MM.1S (cell line): ENCODE measurements around the gene ERMAP.

Source experiments
- DNase-seq: peaks from one replicate; pipeline ENCODE4 v3.0.0-alpha.2; 2015
- H2AFZ ChIP-seq: fragments of 300-600 bp; sonication (generic); 2 replicates; pipeline ENCODE4 v1.6.0; 2016; ENCODE audit warnings: antibody characterized with exemption, low read length
- H3F3A ChIP-seq: fragments of 300-600 bp; sonication (generic); 2 replicates; pipeline ENCODE4 v1.6.1; 2016; ENCODE audit warnings: mild to moderate bottlenecking, antibody characterized with exemption, low read length, moderate library complexity, mixed read lengths; ENCODE audit not compliant: insufficient read depth
- H3K27ac ChIP-seq: fragments of 300-600 bp; sonication (generic); 2 replicates; pipeline ENCODE4 v1.5.1; 2016; ENCODE audit warnings: mild to moderate bottlenecking, low read length
- H3K27me3 ChIP-seq: fragments of 300-600 bp; sonication (generic); replicated peaks from 2 replicates; pipeline ENCODE4 v1.6.0; 2016; ENCODE audit warnings: low read length; ENCODE audit not compliant: insufficient read depth
- H3K36me3 ChIP-seq: fragments of 300-600 bp; sonication (generic); replicated peaks from 2 replicates; pipeline ENCODE4 v1.6.1; 2016; ENCODE audit warnings: mild to moderate bottlenecking, low read length, mixed read lengths; ENCODE audit not compliant: insufficient read depth
- H3K4me1 ChIP-seq: fragments of 300-600 bp; sonication (generic); 2 replicates; pipeline ENCODE4 v1.6.1; 2016; ENCODE audit warnings: low read length, mixed read lengths
- H3K4me2 ChIP-seq: fragments of 300-600 bp; sonication (generic); 2 replicates; pipeline ENCODE4 v1.6.0; 2016; ENCODE audit warnings: low read depth, low read length
- H3K4me3 ChIP-seq: fragments of 300-600 bp; sonication (generic); 2 replicates; pipeline ENCODE4 v1.5.1; 2016; ENCODE audit warnings: low read length, mixed read lengths
- H3K79me2 ChIP-seq: fragments of 300-600 bp; sonication (generic); 2 replicates; pipeline ENCODE4 v1.6.1; 2016; ENCODE audit warnings: mixed run types, low read length, mixed read lengths
- H3K9ac ChIP-seq: fragments of 300-600 bp; sonication (generic); 2 replicates; pipeline ENCODE4 v1.6.1; 2016; ENCODE audit warnings: low read length, mixed read lengths
- H3K9me2 ChIP-seq: fragments of 300-600 bp; sonication (generic); replicated peaks from 2 replicates; pipeline ENCODE4 v1.6.1; 2016; ENCODE audit warnings: mild to moderate bottlenecking, low read length, mixed read lengths; ENCODE audit not compliant: insufficient read depth
- H3K9me3 ChIP-seq: fragments of 300-600 bp; sonication (generic); replicated peaks from 2 replicates; pipeline ENCODE4 v1.6.1; 2016; ENCODE audit warnings: mild to moderate bottlenecking, low read length, mixed read lengths; ENCODE audit not compliant: insufficient read depth
- H4K20me1 ChIP-seq: fragments of 300-600 bp; sonication (generic); 2 replicates; pipeline ENCODE4 v1.6.1; 2016; ENCODE audit warnings: mild to moderate bottlenecking, low read length, moderate library complexity, mixed read lengths; ENCODE audit not compliant: insufficient read depth
- CTCF ChIP-seq: fragments of 300-600 bp; sonication (generic); IDR thresholded peaks from 2 replicates; pipeline ENCODE4 v1.5.1; 2016; ENCODE audit warnings: antibody characterized with exemption, low read length, mixed read lengths
- EZH2 ChIP-seq: fragments of 300-600 bp; sonication (generic); optimal IDR thresholded peaks from 2 replicates; pipeline ENCODE3; 2017; ENCODE audit warnings: low read depth, mild to moderate bottlenecking, antibody characterized with exemption, low read length, mixed read lengths
- EZH2phosphoT487 ChIP-seq: fragments of 300-600 bp; sonication (generic); IDR thresholded peaks from 2 replicates; pipeline ENCODE4 v1.6.1; 2018; ENCODE audit warnings: antibody characterized with exemption, low read length

The ERMAP gene

GRCh38 chr1:42845193-42845592 lies 28.3 kb downstream of the ERMAP start:
- no peak overlapping the region for H3K4me3 ChIP-seq
- no peak overlapping the region for H3K4me2 ChIP-seq

GRCh38 chr1:42845866-42846256 lies 28.9 kb downstream of the ERMAP start:
- Histone ChIP-seq H3K36me3 (no peaks in the 10 kb centered on the region), H3F3A (no peaks in the 10 kb centered on the region), H4K20me1 (no peaks in the 10 kb centered on the region), H3K27ac (no peak overlapping the region), H3K9me2 (no peaks in the 10 kb centered on the region), H3K4me1 (peaks cover 15% of the 10 kb centered on the region; the same call in 1 of the 2 replicates), H3K27me3 (no peaks in the 10 kb centered on the region), H3K9me3 (no peaks in the 10 kb centered on the region), H3K4me2 (peak overlapping the region; percentile 90), H3K4me3 (peak overlapping the region; percentile 99), H3K9ac (peak overlapping the region; percentile 11; the same call in 1 of the 2 replicates), H3K79me2 (peaks cover 17% of the 10 kb centered on the region), H2AFZ (peak overlapping the region; percentile 92)
- TF ChIP-seq CTCF (no peak), EZH2 (no peak), EZH2phosphoT487 (no peak)
- no peak for DNase-seq

More at GRCh38 chr1:42845193-42845592, 28.3 kb downstream of the ERMAP start:
- H3K79me2 ChIP-seq: peaks cover 17% of the 10 kb centered on the region
- no peaks in the 10 kb centered on the region for H3F3A ChIP-seq
- no peak overlapping the region for H3K27ac ChIP-seq
- H3K9ac ChIP-seq: no peak overlapping the region
- H3K27me3 ChIP-seq: no peaks in the 10 kb centered on the region
- H4K20me1 ChIP-seq: no peaks in the 10 kb centered on the region
- TF ChIP-seq EZH2phosphoT487: no peak
- TF ChIP-seq EZH2: no peak
- TF ChIP-seq CTCF: no peak
- no peaks in the 10 kb centered on the region for H3K9me2 ChIP-seq
- H2AFZ ChIP-seq: no peak overlapping the region
- peaks cover 15% of the 10 kb centered on the region; the same call in 1 of the 2 replicates for H3K4me1 ChIP-seq
- no peaks in the 10 kb centered on the region for H3K9me3 ChIP-seq
- H3K36me3 ChIP-seq: no peaks in the 10 kb centered on the region
- no peak for DNase-seq

GRCh38 chr1:42846257-42847110 lies 29.6 kb downstream of the ERMAP start, which contains the start of gene ZNF691:
ZNF691 (plus strand) TSS chr1:42846613; CDS start chr1:42849659, 3,046 bp downstream.
- Histone ChIP-seq H3K9ac (peak within 1 kb of the TSS; percentile 88), H2AFZ (peak within 1 kb of the TSS; percentile 95), H3K9me3 (no peaks in the 10 kb centered on the region), H3K9me2 (no peaks in the 10 kb centered on the region), H4K20me1 (no peaks in the 10 kb centered on the region), H3K4me3 (peak within 1 kb of the TSS; percentile 99), H3K36me3 (no peaks in the 10 kb centered on the region), H3K27ac (no peak within 1 kb of the TSS), H3F3A (no peaks in the 10 kb centered on the region), H3K4me2 (peak within 1 kb of the TSS; percentile 90), H3K27me3 (no peaks in the 10 kb centered on the region), H3K79me2 (peaks cover 17% of the 10 kb centered on the region), H3K4me1 (peaks cover 15% of the 10 kb centered on the region; the same call in 1 of the 2 replicates)
- DNase-seq: peak; percentile 98
- TF ChIP-seq EZH2phosphoT487 (no peak), CTCF (peak; percentile 37), EZH2 (no peak)
